Measurements from ENCODE around the gene CYP4F11. TPM values are rescaled to one million over a fixed set of nuclear protein-coding genes. Genes with fewer than 3 reads are reported as not detected.

Gene CYP4F11
- total RNA-seq, 1 donor from 2014 or later, result not detected

DNA sequence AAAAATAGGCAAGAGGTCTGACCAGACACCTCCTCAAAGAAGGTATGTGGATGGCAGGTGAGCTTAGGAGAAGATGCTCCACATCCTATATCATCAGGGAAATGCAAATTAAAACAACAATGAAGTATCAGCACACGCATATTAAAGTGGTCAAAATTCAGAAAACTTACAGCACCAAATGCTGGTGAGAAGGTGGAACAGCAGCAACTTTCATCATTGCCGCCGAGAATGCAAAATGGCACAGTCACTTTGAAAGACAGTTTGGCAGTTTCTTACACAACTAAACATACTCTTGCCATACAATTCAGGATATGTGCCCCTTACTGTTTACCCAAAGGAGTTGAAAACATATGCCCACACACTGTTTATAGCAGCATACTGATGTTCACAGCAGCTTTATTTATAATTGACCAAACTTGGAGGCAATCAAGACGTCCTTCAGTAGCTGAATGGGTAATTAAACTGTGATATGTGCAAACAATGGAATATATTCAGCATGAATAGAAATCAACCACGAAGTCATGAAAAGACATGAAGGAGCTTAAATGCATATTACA is 37.0 kb upstream of the CYP4F11 start:
- Mint-ChIP-seq H3K27me3 (ENCODE audit: low read depth, unreplicated experiment) (peaks cover 2% of the 10 kb centered on the region), H3K9me3 (ENCODE audit: unreplicated experiment) (peaks cover 4% of the 10 kb centered on the region), H3K4me3 (ENCODE audit: unreplicated experiment) (no peak overlapping the region), H3K4me1 (ENCODE audit: low read depth, unreplicated experiment) (no peaks in the 10 kb centered on the region), H3K27ac (ENCODE audit: unreplicated experiment) (no peak overlapping the region), H3K36me3 (ENCODE audit: low read depth, unreplicated experiment) (no peaks in the 10 kb centered on the region)
- Histone ChIP-seq H3K4me1 (ENCODE audit: insufficient read depth, low read length) (no peaks in the 10 kb centered on the region), H3K4me2 (ENCODE audit: low read length) (no peak overlapping the region), H3K9ac (ENCODE audit: low read length) (no peak overlapping the region), H3K36me3 (ENCODE audit: insufficient read depth, low read length) (no peaks in the 10 kb centered on the region), H2AFZ (ENCODE audit: low read depth, low read length) (no peak overlapping the region), H3K27ac (ENCODE audit: low read depth, low read length) (no peak overlapping the region), H3K79me2 (ENCODE audit: insufficient read depth, low read length) (no peaks in the 10 kb centered on the region), H3K27me3 (ENCODE audit: insufficient read depth, low read length) (no peaks in the 10 kb centered on the region), H3K4me3 (ENCODE audit: insufficient read depth, low read depth, low read length) (no peak overlapping the region), H3K9me3 (ENCODE audit: insufficient read depth, low read depth, low read length) (no peaks in the 10 kb centered on the region), H4K20me1 (ENCODE audit: insufficient read depth, low read length) (no peaks in the 10 kb centered on the region)
- FAIRE-seq (no peak), DNase-seq (ENCODE audit: low read depth) (no peak)
- no peak for TF ChIP-seq EZH2 (IDR thresholded peaks at IDR 0.05; ENCODE audit: insufficient read depth, low read length)
- TF ChIP-seq, protein P1, sequence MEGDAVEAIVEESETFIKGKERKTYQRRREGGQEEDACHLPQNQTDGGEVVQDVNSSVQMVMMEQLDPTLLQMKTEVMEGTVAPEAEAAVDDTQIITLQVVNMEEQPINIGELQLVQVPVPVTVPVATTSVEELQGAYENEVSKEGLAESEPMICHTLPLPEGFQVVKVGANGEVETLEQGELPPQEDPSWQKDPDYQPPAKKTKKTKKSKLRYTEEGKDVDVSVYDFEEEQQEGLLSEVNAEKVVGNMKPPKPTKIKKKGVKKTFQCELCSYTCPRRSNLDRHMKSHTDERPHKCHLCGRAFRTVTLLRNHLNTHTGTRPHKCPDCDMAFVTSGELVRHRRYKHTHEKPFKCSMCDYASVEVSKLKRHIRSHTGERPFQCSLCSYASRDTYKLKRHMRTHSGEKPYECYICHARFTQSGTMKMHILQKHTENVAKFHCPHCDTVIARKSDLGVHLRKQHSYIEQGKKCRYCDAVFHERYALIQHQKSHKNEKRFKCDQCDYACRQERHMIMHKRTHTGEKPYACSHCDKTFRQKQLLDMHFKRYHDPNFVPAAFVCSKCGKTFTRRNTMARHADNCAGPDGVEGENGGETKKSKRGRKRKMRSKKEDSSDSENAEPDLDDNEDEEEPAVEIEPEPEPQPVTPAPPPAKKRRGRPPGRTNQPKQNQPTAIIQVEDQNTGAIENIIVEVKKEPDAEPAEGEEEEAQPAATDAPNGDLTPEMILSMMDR (IDR thresholded peaks at IDR 0.05; ENCODE audit: insufficient read depth, low read depth, low read length), result no peak

DNA sequence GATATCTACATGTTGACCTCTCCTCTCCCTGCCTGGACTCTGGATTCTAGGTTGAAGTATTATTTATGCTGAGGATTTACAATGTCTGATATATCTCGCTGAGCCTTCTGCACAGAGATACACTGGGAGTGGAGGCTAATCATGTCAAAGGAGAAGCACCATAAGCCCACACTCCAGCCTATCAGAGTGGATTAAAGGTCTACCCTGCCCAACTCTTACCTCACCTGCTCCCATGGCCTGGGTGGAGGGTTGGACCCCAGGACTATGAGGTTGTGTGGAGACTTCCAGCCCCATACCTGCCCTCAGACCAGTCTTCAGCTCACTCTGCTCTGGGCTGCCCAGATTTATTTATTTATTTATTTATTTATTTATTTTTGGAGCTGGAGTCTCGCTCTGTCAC is 29.9 kb upstream of the CYP4F11 start:
- FAIRE-seq (no peak), DNase-seq (ENCODE audit: low read depth) (no peak)
- peaks cover 25% of the 10 kb centered on the region for H3K9me3 Mint-ChIP-seq (ENCODE audit: unreplicated experiment)
- Histone ChIP-seq H3K4me3 (ENCODE audit: insufficient read depth, low read depth, low read length) (no peak overlapping the region), H3K9me3 (ENCODE audit: insufficient read depth, low read depth, low read length) (peaks cover 8% of the 10 kb centered on the region), H3K79me2 (ENCODE audit: insufficient read depth, low read length) (no peaks in the 10 kb centered on the region), H3K27ac (ENCODE audit: low read depth, low read length) (no peak overlapping the region), H3K36me3 (ENCODE audit: insufficient read depth, low read length) (no peaks in the 10 kb centered on the region), H2AFZ (ENCODE audit: low read depth, low read length) (no peak overlapping the region), H4K20me1 (ENCODE audit: insufficient read depth, low read length) (no peaks in the 10 kb centered on the region), H3K9ac (ENCODE audit: low read length) (no peak overlapping the region), H3K4me2 (ENCODE audit: low read length) (no peak overlapping the region), H3K27me3 (ENCODE audit: insufficient read depth, low read length) (no peaks in the 10 kb centered on the region), H3K4me1 (ENCODE audit: insufficient read depth, low read length) (no peaks in the 10 kb centered on the region)
- no peaks in the 10 kb centered on the region for H3K36me3 Mint-ChIP-seq (ENCODE audit: low read depth, unreplicated experiment)
- no peaks in the 10 kb centered on the region for H3K27me3 Mint-ChIP-seq (ENCODE audit: low read depth, unreplicated experiment)
- H3K27ac Mint-ChIP-seq (ENCODE audit: unreplicated experiment), result no peak overlapping the region
- TF ChIP-seq EZH2 (IDR thresholded peaks at IDR 0.05; ENCODE audit: insufficient read depth, low read length), result no peak
- TF ChIP-seq, protein P1 (IDR thresholded peaks at IDR 0.05; ENCODE audit: insufficient read depth, low read depth, low read length), result no peak
- H3K4me3 Mint-ChIP-seq (ENCODE audit: unreplicated experiment), result no peak overlapping the region
- H3K4me1 Mint-ChIP-seq (ENCODE audit: low read depth, unreplicated experiment), result no peaks in the 10 kb centered on the region

DNA sequence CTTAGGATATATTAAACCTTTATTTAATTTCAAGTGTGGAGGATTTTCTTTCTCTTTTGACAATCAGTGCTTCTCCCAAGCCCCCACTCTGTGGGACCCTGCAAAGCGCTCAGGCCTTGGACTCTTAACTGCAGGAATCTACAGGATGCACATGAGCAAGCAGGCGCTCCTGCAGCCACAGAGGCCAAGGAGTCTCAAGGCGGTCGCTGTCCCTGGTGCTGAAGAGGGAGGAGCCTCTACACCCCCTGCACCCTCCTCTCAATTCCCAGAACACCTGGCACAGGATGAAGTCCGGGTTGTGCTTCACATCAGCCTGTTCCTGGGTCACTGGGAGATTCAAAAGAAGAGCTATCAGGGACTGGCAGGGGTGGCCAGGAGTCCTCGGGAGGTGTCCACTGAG is 28.0 kb upstream of the CYP4F11 start:
- no peaks in the 10 kb centered on the region for H3K4me1 Mint-ChIP-seq (ENCODE audit: low read depth, unreplicated experiment)
- H3K4me2 ChIP-seq (ENCODE audit: low read length), result no peak overlapping the region
- H4K20me1 ChIP-seq (ENCODE audit: insufficient read depth, low read length), result no peaks in the 10 kb centered on the region
- H3K36me3 ChIP-seq (ENCODE audit: insufficient read depth, low read length), result no peaks in the 10 kb centered on the region
- peaks cover 27% of the 10 kb centered on the region for H3K9me3 Mint-ChIP-seq (ENCODE audit: unreplicated experiment)
- H3K4me3 Mint-ChIP-seq (ENCODE audit: unreplicated experiment), result no peak overlapping the region
- H3K79me2 ChIP-seq (ENCODE audit: insufficient read depth, low read length), result no peaks in the 10 kb centered on the region
- FAIRE-seq (no peak), DNase-seq (ENCODE audit: low read depth) (no peak)
- no peak overlapping the region for H3K27ac ChIP-seq (ENCODE audit: low read depth, low read length)
- TF ChIP-seq, protein P1 (IDR thresholded peaks at IDR 0.05; ENCODE audit: insufficient read depth, low read depth, low read length), result no peak
- TF ChIP-seq EZH2 (IDR thresholded peaks at IDR 0.05; ENCODE audit: insufficient read depth, low read length), result no peak
- no peak overlapping the region for H3K4me3 ChIP-seq (ENCODE audit: insufficient read depth, low read depth, low read length)
- H3K4me1 ChIP-seq (ENCODE audit: insufficient read depth, low read length), result no peaks in the 10 kb centered on the region
- H3K9me3 ChIP-seq (ENCODE audit: insufficient read depth, low read depth, low read length), result peaks cover 8% of the 10 kb centered on the region
- H3K27me3 ChIP-seq (ENCODE audit: insufficient read depth, low read length), result no peaks in the 10 kb centered on the region
- no peaks in the 10 kb centered on the region for H3K36me3 Mint-ChIP-seq (ENCODE audit: low read depth, unreplicated experiment)
- H3K27me3 Mint-ChIP-seq (ENCODE audit: low read depth, unreplicated experiment), result no peaks in the 10 kb centered on the region
- no peak overlapping the region for H3K27ac Mint-ChIP-seq (ENCODE audit: unreplicated experiment)
- no peak overlapping the region for H3K9ac ChIP-seq (ENCODE audit: low read length)
- H2AFZ ChIP-seq (ENCODE audit: low read depth, low read length), result no peak overlapping the region
